Stomach (tissue), 9 donors: ENCODE measurements around the gene SH3RF3. TPM values are rescaled to one million over a fixed set of nuclear protein-coding genes. Genes with fewer than 3 reads are reported as not detected.

ENCODE experiments used
- DNase-seq, 2 donors: peaks; one replicate each; pipeline versions ENCODE4 v3.0.0 to v3.0.0-alpha.2; 2013 to 2019
- H3K27ac ChIP-seq, 5 donors: fragments of 200-600 bp in 4 of 5; sonication (generic) in 4 of 5; one replicate each; pipeline ENCODE4 v1.5.1; 2013 to 2019; ENCODE audit warnings: mild to moderate bottlenecking in 1 of 5, moderate library complexity in 1 of 5
- H3K27me3 ChIP-seq, 3 donors: fragments of 200-600 bp; sonication (generic); one replicate each; pipeline ENCODE4 v1.5.1; 2017 to 2019; ENCODE audit warnings: mixed run types in 1 of 3
- H3K36me3 ChIP-seq, 4 donors: fragments of 200-600 bp; sonication (generic); 1 replicate in 3 of 4; 2 replicates in 1 of 4; pipeline ENCODE4 v1.5.1; 2016 to 2019
- H3K4me1 ChIP-seq, 4 donors: fragments of 200-600 bp; sonication (generic); one replicate each; pipeline ENCODE4 v1.5.1; 2016 to 2019
- H3K4me3 ChIP-seq, 4 donors: fragments of 200-600 bp; sonication (generic) in 3 of 4; one replicate each; pipeline ENCODE4 v1.5.1; 2016 to 2019; ENCODE audit warnings: mild to moderate bottlenecking in 1 of 4
- H3K9me3 ChIP-seq, 4 donors: fragments of 200-600 bp; sonication (generic); one replicate each; pipeline ENCODE4 v1.5.1; 2016 to 2019
- EP300 ChIP-seq: sonication (generic); formaldehyde crosslinking; IDR thresholded peaks from one replicate; pipeline ENCODE4 v1.6.1; 2017; ENCODE audit warnings: antibody characterized with exemption
- POLR2A ChIP-seq, 4 donors: fragments of 450-650 bp; IDR thresholded peaks; one replicate each; pipeline ENCODE4 v1.6.1; 2016; ENCODE audit warnings: antibody characterized with exemption in 4 of 4, control low read depth in 2 of 4, mild to moderate bottlenecking in 1 of 4, moderate library complexity in 1 of 4
- POLR2AphosphoS5 ChIP-seq, 3 donors: sonication (generic); formaldehyde crosslinking; IDR thresholded peaks; one replicate each; pipeline ENCODE4 v1.6.1; 2016; ENCODE audit warnings: antibody characterized with exemption in 3 of 3
- WGBS, 5 donors: extraction: QIAGEN DNeasy Blood & Tissue Kit in 3 of 5; methylation state at CpG; one replicate each; pipeline versions ENCODE4 v1.1.5 to v1.1.7; 2013 to 2018; 5-methylcytosine and 5-hydroxymethylcytosine counted together
- intact Hi-C: fragments of 100-400 bp; cut with DNase I; formaldehyde crosslinking; loops from one replicate; pipeline ENCODE4 v1.15.1; 2023; ENCODE audit warnings: low total_unique reads
- polyA plus RNA-seq, 3 donors: library from polyadenylated mRNA; stranded (reverse); fragments of 200-250 nt; gene quantifications; one replicate each; pipeline ENCODE4 v1.2.3, GENCODE V29; 2013
- total RNA-seq, 5 donors: library from RNA; depleted of rRNA; stranded (reverse); fragments of >200 nt; gene quantifications; one replicate each; pipeline versions ENCODE4 v1.1.0 to v1.2.3, GENCODE V29; 2014 to 2016
- TF ChIP-seq, protein P1 (sequence below), 7 experiments: fragments of 450-650 bp in 4 of 7; fragments of 200-600 bp in 3 of 7; sonication (generic) in 3 of 7; IDR thresholded peaks; one replicate each; pipeline ENCODE4 v1.5.1; 2016 to 2019; ENCODE audit warnings: antibody characterized with exemption in 7 of 7, control low read depth in 2 of 7, mild to moderate bottlenecking in 1 of 7
- donor health status: healthy with polysubstance abuse.
- donor health status: Bipolar disorder and iron deficiency.
- donor health status: healthy.

The SH3RF3 gene
- total and polyA plus RNA-seq, 8 donors, result 0.87 to 11.1 (median 4.4) TPM

DNA sequence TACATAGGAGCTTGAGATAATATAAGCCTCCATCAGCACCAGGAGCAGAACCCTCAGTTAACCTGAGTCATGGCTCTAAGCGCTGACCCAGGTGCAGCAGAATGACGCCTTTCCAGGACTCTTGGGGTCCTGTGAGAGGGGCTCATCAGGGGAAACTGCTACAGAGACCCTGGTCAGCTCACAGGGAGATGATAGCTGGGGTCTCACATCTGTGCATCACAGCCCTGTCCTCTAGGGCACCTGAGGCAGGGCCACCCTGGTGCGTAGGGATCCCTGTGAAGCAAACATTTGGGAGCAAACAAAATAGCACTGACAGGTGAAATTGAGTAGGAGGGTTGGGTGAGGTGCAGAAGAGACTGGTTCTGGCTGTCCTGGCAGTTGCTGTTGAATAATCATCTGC, 219.2 kb downstream of the SH3RF3 start:
- Histone ChIP-seq H3K27ac (no peak overlapping the region), H3K4me1 (peaks cover 13 to 40% (median 30%) of the 10 kb centered on the region in 4 donors), H3K9me3 (no peaks in the 10 kb centered on the region), H3K36me3 (no peaks in the 10 kb centered on the region), H3K27me3 (no peaks in the 10 kb centered on the region), H3K4me3 (no peak overlapping the region)
- WGBS, 5 donors, result 82 to 94% (median 84%) methylated on average over 3 of the region's 3 CpGs
- TF ChIP-seq POLR2A (IDR thresholded peaks at IDR 0.05), result no peak
- TF ChIP-seq, protein P1, sequence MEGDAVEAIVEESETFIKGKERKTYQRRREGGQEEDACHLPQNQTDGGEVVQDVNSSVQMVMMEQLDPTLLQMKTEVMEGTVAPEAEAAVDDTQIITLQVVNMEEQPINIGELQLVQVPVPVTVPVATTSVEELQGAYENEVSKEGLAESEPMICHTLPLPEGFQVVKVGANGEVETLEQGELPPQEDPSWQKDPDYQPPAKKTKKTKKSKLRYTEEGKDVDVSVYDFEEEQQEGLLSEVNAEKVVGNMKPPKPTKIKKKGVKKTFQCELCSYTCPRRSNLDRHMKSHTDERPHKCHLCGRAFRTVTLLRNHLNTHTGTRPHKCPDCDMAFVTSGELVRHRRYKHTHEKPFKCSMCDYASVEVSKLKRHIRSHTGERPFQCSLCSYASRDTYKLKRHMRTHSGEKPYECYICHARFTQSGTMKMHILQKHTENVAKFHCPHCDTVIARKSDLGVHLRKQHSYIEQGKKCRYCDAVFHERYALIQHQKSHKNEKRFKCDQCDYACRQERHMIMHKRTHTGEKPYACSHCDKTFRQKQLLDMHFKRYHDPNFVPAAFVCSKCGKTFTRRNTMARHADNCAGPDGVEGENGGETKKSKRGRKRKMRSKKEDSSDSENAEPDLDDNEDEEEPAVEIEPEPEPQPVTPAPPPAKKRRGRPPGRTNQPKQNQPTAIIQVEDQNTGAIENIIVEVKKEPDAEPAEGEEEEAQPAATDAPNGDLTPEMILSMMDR (IDR thresholded peaks at IDR 0.05), result no peak
- no peak for TF ChIP-seq EP300
- TF ChIP-seq POLR2AphosphoS5 (IDR thresholded peaks at IDR 0.05), result no peak
- DNase-seq, result no peak
- intact Hi-C loops, result no loop called here

GRCh38 chr2:109348671-109349502, 219.9 kb downstream of the SH3RF3 start:
- Histone ChIP-seq H3K27ac (peak overlapping the region in 1 of 5 donors; percentile 19), H3K36me3 (no peaks in the 10 kb centered on the region), H3K9me3 (no peaks in the 10 kb centered on the region), H3K27me3 (no peaks in the 10 kb centered on the region), H3K4me3 (no peak overlapping the region), H3K4me1 (peaks cover 13 to 40% (median 30%) of the 10 kb centered on the region in 4 donors)
- TF ChIP-seq EP300 (no peak), POLR2AphosphoS5 (IDR thresholded peaks at IDR 0.05) (no peak), POLR2A (IDR thresholded peaks at IDR 0.05) (no peak)
- TF ChIP-seq, protein P1 (IDR thresholded peaks at IDR 0.05), result no peak
- peak in 1 of 2 donors; percentile 56 for DNase-seq
- WGBS, 5 donors, result 53 to 69% (median 67%) methylated on average over 13 of the region's 13 CpGs
- intact Hi-C loops, result no loop called here

DNA sequence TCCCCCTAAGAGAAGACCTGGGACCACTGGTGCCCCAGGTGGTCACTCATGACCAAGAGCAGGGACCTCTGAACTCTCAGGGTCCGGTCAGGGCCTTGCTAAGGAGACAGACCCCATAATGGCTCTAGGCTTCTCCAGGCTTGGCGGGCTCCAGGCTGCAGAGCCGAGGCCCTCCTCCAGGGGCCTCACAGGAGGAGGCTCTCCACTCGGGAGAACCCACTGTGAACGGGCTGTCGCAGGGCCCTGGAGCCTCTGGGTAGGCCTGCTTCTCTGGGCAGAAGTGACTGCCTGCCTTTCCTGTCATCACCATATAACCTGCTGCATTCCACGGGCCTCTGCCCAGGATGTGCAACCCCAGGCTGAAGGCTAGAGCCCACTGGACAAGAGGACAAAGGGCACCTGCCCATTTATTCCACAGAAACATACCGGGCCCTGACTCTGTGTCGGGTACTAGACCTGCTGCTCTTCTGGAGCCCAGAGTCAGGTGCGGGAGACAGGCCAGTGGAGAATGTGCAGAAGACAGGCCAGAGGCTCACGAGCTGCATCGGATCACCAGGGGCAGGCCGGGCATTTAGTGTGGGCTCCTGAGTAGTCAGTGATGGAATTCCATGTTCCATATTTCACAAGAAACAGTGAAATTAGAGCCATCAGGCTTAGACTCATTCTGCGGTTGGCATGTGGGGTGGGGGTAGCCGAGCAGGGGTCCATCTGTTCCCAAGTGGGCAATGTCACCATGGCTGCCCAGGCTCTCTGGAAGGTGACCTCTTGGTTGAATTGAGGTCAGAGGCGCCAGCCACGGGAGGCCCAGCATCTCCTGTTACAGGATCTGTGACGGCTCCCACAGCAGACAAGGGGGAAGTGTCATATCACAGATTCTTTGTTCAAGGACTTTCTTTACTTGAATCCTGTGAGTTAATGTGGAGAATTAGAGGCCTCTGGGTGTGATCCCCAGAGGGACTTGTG, 220.8 kb downstream of the SH3RF3 start:
- DNase-seq, result peak in 1 of 2 donors; percentile 21
- H3K4me1 ChIP-seq, result peaks cover 13 to 40% (median 30%) of the 10 kb centered on the region in 4 donors

More for the DNA sequence above, 220.8 kb downstream of the SH3RF3 start:
- TF ChIP-seq POLR2A (IDR thresholded peaks at IDR 0.05) (no peak), EP300 (no peak), POLR2AphosphoS5 (IDR thresholded peaks at IDR 0.05) (no peak)
- TF ChIP-seq, protein P1 (IDR thresholded peaks at IDR 0.05), result no peak
- H3K27ac ChIP-seq, result peak overlapping the region in 2 of 5 donors; percentile 2 to 19
- intact Hi-C loops, result no loop called here
- H3K4me3 ChIP-seq, result no peak overlapping the region
- no peaks in the 10 kb centered on the region for H3K36me3 ChIP-seq
- H3K27me3 ChIP-seq, result no peaks in the 10 kb centered on the region
- no peaks in the 10 kb centered on the region for H3K9me3 ChIP-seq
- WGBS, 5 donors, result 86 to 90% (median 88%) methylated on average over 5 to 18 of the region's 18 CpGs
